Cardiac muscle cell (in vitro differentiated cells and primary cell): ENCODE data around the gene NKAIN1. TPM values are rescaled to one million over a fixed set of nuclear protein-coding genes. Genes with fewer than 3 reads are reported as not detected.

Source experiments
- DNase-seq, 2 donors: peaks; one replicate each; pipeline versions ENCODE4 v3.0.0 to v3.0.0-alpha.2; 2010 to 2017; ENCODE audit warnings: low read depth in 1 of 2, low spot score in 1 of 2
- H3K27ac ChIP-seq: fragments of 200-600 bp; sonication (generic); 2 replicates; pipeline ENCODE4 v1.5.1; 2016
- H3K27me3 ChIP-seq: fragments of 200-600 bp; sonication (generic); 2 replicates; pipeline ENCODE4 v1.6.0; 2016; ENCODE audit warnings: control low read depth
- H3K36me3 ChIP-seq: fragments of 200-600 bp; sonication (generic); 2 replicates; pipeline ENCODE4 v1.5.1; 2016; ENCODE audit warnings: control low read depth
- H3K4me1 ChIP-seq: fragments of 200-600 bp; sonication (generic); 2 replicates; pipeline ENCODE4 v1.8.1; 2017; ENCODE audit warnings: low read depth, mild to moderate bottlenecking, mixed run types
- H3K4me3 ChIP-seq: fragments of 200-600 bp; sonication (generic); 2 replicates; pipeline ENCODE4 v1.5.1; 2016; ENCODE audit warnings: mild to moderate bottlenecking
- H3K9me3 ChIP-seq: fragments of 200-600 bp; sonication (generic); 2 replicates; pipeline ENCODE4 v1.5.1; 2017; ENCODE audit warnings: low read depth, mild to moderate bottlenecking, control low read depth
- polyA plus RNA-seq: library from polyadenylated mRNA; unstranded; fragments of >200 nt; fragmentation: Nextera tagmentation; extraction: Ambion mirVana; gene quantifications from 2 replicates; pipeline ENCODE4 v1.2.1, GENCODE V29; 2016
- total RNA-seq: library from RNA; depleted of rRNA; stranded (reverse); fragments of >200 nt; gene quantifications from 2 replicates; pipeline ENCODE4 v1.2.3, GENCODE V29; 2016
- TF ChIP-seq, protein P1 (sequence below): IDR thresholded peaks from 2 replicates; pipeline ENCODE4 v1.5.1; 2012; ENCODE audit warnings: low read depth, mild to moderate bottlenecking, low read length

NKAIN1 gene
- total and polyA plus RNA-seq, 2 experiments from 2014 or later: 1.9 to 2.8 TPM

DNA sequence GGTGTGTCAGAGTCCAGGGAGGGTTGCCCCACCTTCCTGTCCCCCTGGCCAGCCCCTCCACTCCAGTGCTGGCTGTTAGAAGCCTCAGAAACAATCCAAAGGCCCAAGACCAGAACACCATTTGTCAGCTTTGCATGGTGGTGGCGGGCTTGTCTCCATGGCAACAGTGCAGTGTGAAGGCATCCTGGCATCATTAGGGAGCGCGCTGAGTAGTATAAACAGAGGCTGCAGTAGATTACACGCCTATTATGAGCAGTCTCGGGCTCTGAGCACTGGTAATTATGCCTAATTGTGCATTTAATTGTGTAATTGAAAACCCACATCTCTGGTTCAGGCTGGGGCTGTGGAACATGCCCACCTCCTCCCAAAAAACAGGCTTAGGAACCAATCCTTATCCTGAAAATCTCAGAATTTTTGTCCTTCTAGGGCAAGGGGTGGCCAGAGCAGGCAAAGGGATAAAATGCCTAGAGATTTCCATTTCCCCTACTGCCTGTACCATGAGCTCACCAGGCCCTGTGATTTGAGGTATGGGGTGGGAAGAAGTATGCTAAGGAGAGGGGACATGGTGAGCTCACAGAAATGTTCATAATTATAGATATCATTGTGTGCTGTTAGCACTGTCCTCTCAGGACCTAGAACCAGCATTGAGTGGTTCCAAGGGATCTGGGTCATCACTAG, 11.7 kb downstream of the NKAIN1 start:
- no peak overlapping the region for H3K27ac ChIP-seq
- no peaks in the 10 kb centered on the region for H3K27me3 ChIP-seq
- H3K4me1 ChIP-seq: no peaks in the 10 kb centered on the region
- no peaks in the 10 kb centered on the region for H3K36me3 ChIP-seq
- TF ChIP-seq, protein P1, sequence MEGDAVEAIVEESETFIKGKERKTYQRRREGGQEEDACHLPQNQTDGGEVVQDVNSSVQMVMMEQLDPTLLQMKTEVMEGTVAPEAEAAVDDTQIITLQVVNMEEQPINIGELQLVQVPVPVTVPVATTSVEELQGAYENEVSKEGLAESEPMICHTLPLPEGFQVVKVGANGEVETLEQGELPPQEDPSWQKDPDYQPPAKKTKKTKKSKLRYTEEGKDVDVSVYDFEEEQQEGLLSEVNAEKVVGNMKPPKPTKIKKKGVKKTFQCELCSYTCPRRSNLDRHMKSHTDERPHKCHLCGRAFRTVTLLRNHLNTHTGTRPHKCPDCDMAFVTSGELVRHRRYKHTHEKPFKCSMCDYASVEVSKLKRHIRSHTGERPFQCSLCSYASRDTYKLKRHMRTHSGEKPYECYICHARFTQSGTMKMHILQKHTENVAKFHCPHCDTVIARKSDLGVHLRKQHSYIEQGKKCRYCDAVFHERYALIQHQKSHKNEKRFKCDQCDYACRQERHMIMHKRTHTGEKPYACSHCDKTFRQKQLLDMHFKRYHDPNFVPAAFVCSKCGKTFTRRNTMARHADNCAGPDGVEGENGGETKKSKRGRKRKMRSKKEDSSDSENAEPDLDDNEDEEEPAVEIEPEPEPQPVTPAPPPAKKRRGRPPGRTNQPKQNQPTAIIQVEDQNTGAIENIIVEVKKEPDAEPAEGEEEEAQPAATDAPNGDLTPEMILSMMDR: no peak
- DNase-seq: no peak
- H3K9me3 ChIP-seq: no peaks in the 10 kb centered on the region
- H3K4me3 ChIP-seq: no peak overlapping the region

- Histone ChIP-seq H3K27me3 (no peaks in the 10 kb centered on the region), H3K27ac (no peak overlapping the region), H3K36me3 (no peaks in the 10 kb centered on the region), H3K4me1 (no peaks in the 10 kb centered on the region), H3K9me3 (no peaks in the 10 kb centered on the region), H3K4me3 (no peak overlapping the region)
- TF ChIP-seq, protein P1: no peak
- DNase-seq: no peak
These were observed 15.6 kb downstream of the NKAIN1 start for GRCh38 chr1:31224068-31224467.

DNA sequence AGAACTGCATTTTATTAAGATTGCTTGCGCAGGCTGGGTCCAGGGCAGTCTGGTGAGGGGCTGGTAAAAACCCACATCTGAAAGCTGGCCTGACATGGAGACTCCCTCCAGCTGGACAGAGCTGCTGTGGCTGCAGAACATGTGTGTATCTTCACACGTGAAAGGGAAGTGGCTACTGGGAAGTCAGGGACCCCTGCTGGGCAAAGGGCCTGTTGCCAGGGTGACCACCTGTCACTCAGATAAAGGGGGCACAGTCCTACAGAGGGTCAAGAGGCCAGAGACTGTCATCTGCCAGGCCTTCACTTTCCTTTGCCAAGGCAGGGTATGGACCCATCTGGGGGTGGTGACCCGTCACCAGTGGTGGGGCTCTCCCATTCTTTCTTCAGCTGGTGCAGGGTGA, 17.5 kb downstream of the NKAIN1 start:
- Histone ChIP-seq H3K4me3 (no peak overlapping the region), H3K9me3 (no peaks in the 10 kb centered on the region), H3K36me3 (no peaks in the 10 kb centered on the region), H3K27ac (no peak overlapping the region), H3K27me3 (no peaks in the 10 kb centered on the region), H3K4me1 (no peaks in the 10 kb centered on the region)
- DNase-seq: no peak
- TF ChIP-seq, protein P1: no peak

- H3K36me3 ChIP-seq: no peaks in the 10 kb centered on the region
- no peaks in the 10 kb centered on the region for H3K9me3 ChIP-seq
- no peak for DNase-seq
- no peak overlapping the region for H3K4me3 ChIP-seq
- TF ChIP-seq, protein P1: no peak
- no peaks in the 10 kb centered on the region for H3K27me3 ChIP-seq
- no peak overlapping the region for H3K27ac ChIP-seq
- H3K4me1 ChIP-seq: no peaks in the 10 kb centered on the region
These were observed 18.6 kb downstream of the NKAIN1 start for GRCh38 chr1:31221072-31221471.

DNA sequence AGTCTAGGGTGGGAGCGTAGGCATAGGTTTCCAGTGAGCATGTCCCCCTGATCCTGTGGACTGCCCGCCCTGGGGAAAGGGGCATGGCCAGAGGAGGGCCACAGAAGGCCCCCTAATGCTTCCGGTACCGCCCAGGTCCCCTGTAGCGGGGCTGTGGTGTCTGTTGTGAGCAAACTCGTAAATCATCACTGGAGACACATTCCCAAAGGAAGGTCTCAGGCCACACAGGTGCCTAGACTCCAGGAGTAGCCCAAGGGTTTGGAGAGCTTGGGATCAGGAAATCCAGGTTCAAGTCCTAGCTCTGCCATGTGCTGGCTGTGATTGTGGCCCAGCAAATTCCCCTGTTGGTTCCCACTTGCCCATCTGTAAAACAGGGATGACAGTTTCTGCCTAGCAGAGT, 20.2 kb downstream of the NKAIN1 start:
- DNase-seq: no peak
- no peaks in the 10 kb centered on the region for H3K36me3 ChIP-seq
- no peak overlapping the region for H3K4me3 ChIP-seq
- H3K9me3 ChIP-seq: no peaks in the 10 kb centered on the region
- H3K27me3 ChIP-seq: no peaks in the 10 kb centered on the region
- TF ChIP-seq, protein P1: no peak
- peaks cover 6% of the 10 kb centered on the region for H3K4me1 ChIP-seq
- H3K27ac ChIP-seq: no peak overlapping the region

GRCh38 chr1:31218705-31219104, 21.0 kb downstream of the NKAIN1 start:
- Histone ChIP-seq H3K4me1 (peaks cover 6% of the 10 kb centered on the region), H3K36me3 (no peaks in the 10 kb centered on the region), H3K27me3 (no peaks in the 10 kb centered on the region), H3K4me3 (no peak overlapping the region), H3K27ac (no peak overlapping the region), H3K9me3 (no peaks in the 10 kb centered on the region)
- no peak for DNase-seq
- TF ChIP-seq, protein P1: no peak
